K562 (cell line): ENCODE results near the gene PRKAR1A. TPM values are rescaled to one million over a fixed set of nuclear protein-coding genes. Genes with fewer than 3 reads are reported as not detected.

Experiments used
- ATAC-seq: fragments of 200-7000 bp; cut with Tn5 transposase; 3 replicates; pipeline ENCODE4 v1.9.1; 2020; ENCODE audit warnings: moderate library complexity
- BruUV-seq: library from RNA; stranded (reverse); fragments of 400-500 nt; replicated peaks from 2 replicates; lab custom pipeline; 2021; lab: Mats Ljungman, UMichigan
- CTCF ChIA-PET: fragments of 300-600 bp; formaldehyde crosslinking; extraction: SDS; loops from one replicate; lab custom pipeline; 2021; ENCODE audit warnings: low intra/inter-chr PET ratio; lab: Yijun Ruan, JAX
- POLR2A ChIA-PET: fragments of 300-600, 350-650 bp; sonication (Branson Sonifier 250); formaldehyde crosslinking; extraction: SDS; loops from one replicate; lab custom pipeline; 2021; ENCODE audit warnings: antibody characterized with exemption, inconsistent platforms; lab: Yijun Ruan, JAX
- DNase-seq, 4 experiments: peaks; one replicate each; pipeline versions ENCODE4 v3.0.0 to v3.0.0-alpha.2; 2011 to 2018; ENCODE audit warnings: low spot score in 3 of 4, mixed read lengths in 3 of 4; ENCODE audit errors: extremely low read depth in 1 of 4
- FAIRE-seq: peaks from 2 replicates; lab custom pipeline; 2011; peaks lifted over from hg19 to GRCh38; lab: Jason Lieb, UNC
- H2AFZ ChIP-seq: 2 replicates; pipeline ENCODE4 v1.6.0; 2011; ENCODE audit warnings: low read depth, low read length, control low read depth, inconsistent platforms
- H3K27ac ChIP-seq: fragments of 200-600 bp; 3 replicates; pipeline ENCODE4 v1.8.0; 2011; ENCODE audit warnings: low read depth, mild to moderate bottlenecking, control low read depth, inconsistent platforms, low read length, moderate library complexity, mixed read lengths; ENCODE audit errors: extremely low read depth
- H3K27me3 ChIP-seq, 2 experiments: fragments of 300-600 bp in 1 of 2; 2 replicates in 1 of 2; 3 replicates in 1 of 2; pipeline versions ENCODE4 v1.6.0 to v1.8.0; 2011; ENCODE audit warnings: inconsistent platforms in 2 of 2, low read length in 2 of 2, mild to moderate bottlenecking in 1 of 2, mixed read lengths in 1 of 2, moderate library complexity in 1 of 2; ENCODE audit not compliant: control insufficient read depth in 2 of 2, insufficient read depth in 2 of 2
- H3K36me3 ChIP-seq: fragments of 300-600 bp; 3 replicates; pipeline ENCODE4 v1.8.0; 2011; ENCODE audit warnings: mild to moderate bottlenecking, low read length, inconsistent platforms; ENCODE audit not compliant: control insufficient read depth, insufficient read depth
- H3K4me1 ChIP-seq, 2 experiments: fragments of 200-600 bp in 1 of 2; replicated peaks in 1 of 2; 2 replicates in 1 of 2; 3 replicates in 1 of 2; pipeline versions ENCODE4 v1.5.1 to v1.8.0; 2011; ENCODE audit warnings: inconsistent platforms in 2 of 2, low read length in 2 of 2, mild to moderate bottlenecking in 1 of 2, mixed read lengths in 1 of 2, moderate library complexity in 1 of 2; ENCODE audit not compliant: control insufficient read depth in 2 of 2, insufficient read depth in 2 of 2
- H3K4me2 ChIP-seq: 2 replicates; pipeline ENCODE4 v1.6.1; 2011; ENCODE audit warnings: low read length, control low read depth, inconsistent platforms, mixed read lengths; ENCODE audit not compliant: insufficient read depth
- H3K4me3 ChIP-seq: fragments of 200-600 bp; sonication (generic), shearing (Covaris generic); 2 replicates; pipeline ENCODE4 v1.5.1; 2016; ENCODE audit warnings: control low read depth, inconsistent platforms
- H3K79me2 ChIP-seq: fragments of 200-600 bp; 3 replicates; pipeline ENCODE4 v1.8.0; 2011; ENCODE audit warnings: low read length, inconsistent platforms; ENCODE audit not compliant: control insufficient read depth, insufficient read depth
- H3K9ac ChIP-seq, 2 experiments: 2 replicates each; pipeline versions ENCODE4 v1.6.0 to v1.6.1; 2011; ENCODE audit warnings: low read depth in 2 of 2, low read length in 2 of 2, control low read depth in 1 of 2, inconsistent platforms in 1 of 2, mild to moderate bottlenecking in 1 of 2, mixed read lengths in 1 of 2; ENCODE audit not compliant: insufficient read depth in 1 of 2
- H3K9me1 ChIP-seq: one replicate; pipeline ENCODE4 v1.6.0; 2011; ENCODE audit warnings: inconsistent platforms, mild to moderate bottlenecking, low read length, moderate library complexity; ENCODE audit not compliant: control insufficient read depth, insufficient read depth
- H3K9me3 ChIP-seq: replicated peaks from 2 replicates; pipeline ENCODE4 v1.5.1; 2011; ENCODE audit warnings: low read depth, low read length, inconsistent platforms; ENCODE audit not compliant: control insufficient read depth, insufficient read depth
- H4K20me1 ChIP-seq: replicated peaks from 2 replicates; pipeline ENCODE4 v1.6.1; 2011; ENCODE audit warnings: low read length, inconsistent platforms, mixed read lengths; ENCODE audit not compliant: control insufficient read depth, insufficient read depth
- HLTF ChIP-seq: fragments of 450-650 bp; IDR thresholded peaks from 2 replicates; pipeline ENCODE4 v1.6.1; 2016
- MAZ ChIP-seq, 2 experiments: fragments of 450-650 bp in 1 of 2; sonication (generic) in 1 of 2; formaldehyde crosslinking; IDR thresholded peaks in 1 of 2; conservative IDR thresholded peaks in 1 of 2; 2 replicates each; pipeline versions ENCODE4 v1.4.0 to v1.5.0; 2020; ENCODE audit warnings: mild to moderate bottlenecking in 1 of 2, missing genetic modification reagents in 1 of 2
- NCOA6 ChIP-seq: fragments of 450-650 bp; IDR thresholded peaks from 2 replicates; pipeline ENCODE4 v1.6.1; 2017; ENCODE audit warnings: mild to moderate bottlenecking
- PTRF ChIP-seq: fragments of 450-650 bp; IDR thresholded peaks from 2 replicates; pipeline ENCODE4 v1.6.1; 2016; ENCODE audit warnings: mild to moderate bottlenecking, missing genetic modification characterization, missing compliant biosample characterization
- ZFP36 ChIP-seq: fragments of 150-350 bp; IDR thresholded peaks from 2 replicates; pipeline ENCODE4 v1.6.1; 2018; ENCODE audit warnings: low read length, low read depth; ENCODE audit not compliant: partially characterized antibody
- ZNF431 ChIP-seq: sonication (generic); formaldehyde crosslinking; IDR thresholded peaks from 2 replicates; pipeline ENCODE4 v1.8.0; 2022; ENCODE audit warnings: mild to moderate bottlenecking, missing genetic modification reagents
- ZNF695 ChIP-seq: fragments of 450-650 bp; formaldehyde crosslinking; IDR thresholded peaks from 2 replicates; pipeline ENCODE4 v1.4.0; 2020; ENCODE audit warnings: mild to moderate bottlenecking, moderate library complexity
- WGBS: fragments of 100-300 bp; shearing (Covaris generic); methylation state at CpG from one replicate; pipeline ENCODE4 v1.1.6; 2016; ENCODE audit warnings: low coverage, mixed read lengths; ENCODE audit not compliant: insufficient coverage; ENCODE audit errors: missing lambda C conversion rate; 5-methylcytosine and 5-hydroxymethylcytosine counted together
- in situ Hi-C: fragments of 300-500 bp; cut with MboI; formaldehyde crosslinking; loops from 4 replicates; pipeline ENCODE4 v1.15.0; 2018; ENCODE audit warnings: inconsistent platforms, mixed read lengths
- intact Hi-C: fragments of 100-400 bp; cut with micrococcal nuclease; formaldehyde crosslinking; loops from 2 replicates; pipeline ENCODE4 v1.14.2; 2022
- polyA plus RNA-seq, 8 experiments: library from polyadenylated mRNA; depleted of rRNA in 4 of 8; stranded (reverse) in 5 of 8; unstranded in 3 of 8; fragments of >200 nt; fragmentation: Nextera tagmentation in 2 of 8; fragmentation: Illumina TruSeq in 1 of 8; extraction: Ambion mirVana in 2 of 8; extraction: Trizol in 1 of 8; gene quantifications; 2 replicates each; pipeline versions ENCODE4 v1.2.1 to v1.2.3, GENCODE V29; 2011 to 2014; ENCODE audit warnings: inconsistent platforms in 1 of 8, missing spikeins in 1 of 8
- total RNA-seq, 7 experiments: library from RNA; depleted of rRNA in 6 of 7; stranded (reverse); fragments of >200 nt in 6 of 7; fragmentation: Illumina TruSeq in 2 of 7; extraction: Trizol in 2 of 7; gene quantifications; 2 replicates each; pipeline versions ENCODE4 v1.2.1 to v1.2.3, GENCODE V29; 2011 to 2021; ENCODE audit warnings: low replicate concordance in 1 of 7

The PRKAR1A gene
- total and polyA plus RNA-seq, 9 of the 15 experiments (the other 6 are each of a cell fraction or from before 2014, with no cell fraction given), result 15.0 to 95.6 (median 67.5) TPM

GRCh38 chr17:68599552-68600066 is 87.4 kb downstream of the PRKAR1A start:
- H3K4me3 ChIP-seq, result no peak overlapping the region
- H3K4me1 ChIP-seq, result peaks cover 0 to 17% of the 10 kb centered on the region in 2 experiments; a peak in 2 of 5 replicates
- 8% methylated on average over 12 of the region's 18 CpGs for WGBS
- H3K9me3 ChIP-seq, result no peaks in the 10 kb centered on the region
- peaks cover 22 to 24% of the 10 kb centered on the region in 2 experiments for H3K27me3 ChIP-seq
- H3K9ac ChIP-seq, result no peak overlapping the region
- ChIA-PET CTCF (no interaction called here), POLR2A (no interaction called here)
- no peaks in the 10 kb centered on the region for H3K79me2 ChIP-seq
- H3K9me1 ChIP-seq, result no peaks in the 10 kb centered on the region
- H3K36me3 ChIP-seq, result no peaks in the 10 kb centered on the region
- H3K27ac ChIP-seq, result no peak overlapping the region
- DNase-seq, result no peak
- in situ Hi-C loops (no loop called here), intact Hi-C loops (no loop called here)
- no peak overlapping the region for H2AFZ ChIP-seq
- H4K20me1 ChIP-seq, result no peaks in the 10 kb centered on the region; the same call in 1 of the 2 replicates
- TF ChIP-seq ZNF695 (no peak), ZNF431 (CRISPR knock-in tag) (no peak), ZFP36 (no peak), PTRF (tag) (no peak), MAZ (CRISPR knock-in tag; conservative IDR thresholded peaks at IDR 0.05 in 1 of 2, IDR thresholded peaks at IDR 0.05 in 1 of 2) (no peak), NCOA6 (no peak), HLTF (no peak)
- FAIRE-seq, result no peak
- BruUV-seq, result no TSS peak
- H3K4me2 ChIP-seq, result no peak overlapping the region
- no peak for ATAC-seq
